DOHH2 (cell line): Measurements from ENCODE around the gene SETX.
A peak's percentile ranks its signal among the peaks of the same experiment; 100 is the strongest.
"Not testable (repeated sequence)": the region's sequence is repeated elsewhere in the genome, so short reads cannot be mapped to it uniquely, and the experiment has no call there.

ENCODE experiments used
- H3F3A ChIP-seq: fragments of 200-600 bp; sonication (generic), shearing (Covaris generic); 2 replicates; pipeline ENCODE4 v1.6.0; 2016; ENCODE audit warnings: antibody characterized with exemption, mild to moderate bottlenecking; ENCODE audit not compliant: control insufficient read depth, insufficient read depth
- H3K27ac ChIP-seq: fragments of 200-600 bp; sonication (generic); 2 replicates; pipeline ENCODE4 v1.5.1; 2014; ENCODE audit warnings: low read depth, mild to moderate bottlenecking, low read length, moderate library complexity
- H3K27me3 ChIP-seq: fragments of 200-600 bp; sonication (generic); 2 replicates; pipeline ENCODE4 v1.6.1; 2014; ENCODE audit warnings: mild to moderate bottlenecking, low read length, mixed read lengths; ENCODE audit not compliant: control insufficient read depth
- H3K36me3 ChIP-seq: fragments of 200-600 bp; sonication (generic); 2 replicates; pipeline ENCODE4 v1.6.1; 2014; ENCODE audit warnings: mild to moderate bottlenecking, low read length, moderate library complexity, mixed read lengths; ENCODE audit not compliant: control insufficient read depth
- H3K4me1 ChIP-seq: fragments of 200-600 bp; sonication (generic); 2 replicates; pipeline ENCODE4 v1.6.1; 2014; ENCODE audit warnings: mild to moderate bottlenecking, low read length, mixed read lengths; ENCODE audit not compliant: control insufficient read depth
- H3K4me2 ChIP-seq: fragments of 200-600 bp; sonication (generic); 2 replicates; pipeline ENCODE4 v1.6.0; 2014; ENCODE audit warnings: mild to moderate bottlenecking, low read length, moderate library complexity
- H3K4me3 ChIP-seq: fragments of 200-600 bp; sonication (generic); 2 replicates; pipeline ENCODE4 v1.5.1; 2014; ENCODE audit warnings: mild to moderate bottlenecking, low read length, mixed read lengths
- H3K79me2 ChIP-seq: fragments of 200-600 bp; sonication (generic); 2 replicates; pipeline ENCODE4 v1.6.1; 2014; ENCODE audit warnings: mild to moderate bottlenecking, low read length, mixed read lengths; ENCODE audit not compliant: control insufficient read depth
- H3K9me2 ChIP-seq: fragments of 200-600 bp; sonication (generic); replicated peaks from 2 replicates; pipeline ENCODE4 v1.6.1; 2014; ENCODE audit warnings: mild to moderate bottlenecking, low read length, mixed read lengths; ENCODE audit not compliant: control insufficient read depth
- H3K9me3 ChIP-seq: fragments of 200-600 bp; sonication (generic); 2 replicates; pipeline ENCODE4 v1.6.1; 2014; ENCODE audit warnings: antibody characterized with exemption, low read length, mixed read lengths; ENCODE audit not compliant: control insufficient read depth, insufficient read depth
- H4K20me1 ChIP-seq: fragments of 200-600 bp; sonication (generic); 2 replicates; pipeline ENCODE4 v1.6.0; 2014; ENCODE audit warnings: low read depth, mild to moderate bottlenecking, antibody characterized with exemption, low read length, moderate library complexity; ENCODE audit not compliant: control insufficient read depth, insufficient read depth
- CTCF ChIP-seq: fragments of 200-600 bp; sonication (generic); IDR thresholded peaks from one replicate; pipeline ENCODE4 v1.5.1; 2014; ENCODE audit warnings: antibody characterized with exemption, mild to moderate bottlenecking, low read depth, low read length; ENCODE audit not compliant: poor library complexity, severe bottlenecking
- EZH2phosphoT487 ChIP-seq: fragments of 200-600 bp; sonication (generic); IDR thresholded peaks from 2 replicates; pipeline ENCODE4 v1.6.1; 2017; ENCODE audit warnings: borderline replicate concordance, mild to moderate bottlenecking, antibody characterized with exemption, low read length, moderate library complexity, mixed read lengths

SETX gene

DNA sequence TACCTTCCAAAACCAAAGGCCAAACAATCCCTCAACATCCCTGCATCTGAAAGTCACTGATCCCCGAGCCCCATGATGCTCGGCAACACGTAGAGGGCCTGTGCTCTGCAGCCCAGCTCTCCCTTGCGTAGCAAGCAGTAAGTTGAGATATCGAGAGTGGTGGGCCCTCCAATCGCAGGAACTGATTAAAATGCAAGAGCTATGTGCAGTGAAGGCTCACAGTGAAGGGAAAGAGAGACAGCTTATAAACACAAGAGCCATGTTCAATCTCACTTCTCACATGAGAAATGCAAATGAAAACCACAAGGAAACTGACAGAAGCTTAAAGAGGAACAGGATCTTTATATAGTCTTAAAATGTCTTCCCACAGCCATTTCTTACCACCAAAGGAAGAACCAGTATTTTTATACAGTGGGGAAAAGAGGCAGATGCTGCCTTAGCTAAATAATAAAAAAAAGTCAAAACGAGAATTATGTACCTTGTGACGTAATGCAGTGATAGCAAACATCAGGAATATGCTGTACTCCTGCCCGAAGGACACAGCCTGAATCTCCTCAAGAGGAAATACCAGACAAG lies 27.3 kb upstream of the SETX start:
- no peak for TF ChIP-seq CTCF
- TF ChIP-seq EZH2phosphoT487, result no peak
- peak overlapping the region; percentile 72 for H3K4me3 ChIP-seq

GRCh38 chr9:132378416-132378815 lies 23.6 kb upstream of the SETX start:
- not testable (repeated sequence) for H3K9me3 ChIP-seq, H3K9me2 ChIP-seq
- H3K36me3 ChIP-seq, result peaks cover 72% of the 10 kb centered on the region

More for the DNA sequence above, 27.3 kb upstream of the SETX start:
- peaks cover 19% of the 10 kb centered on the region for H3K79me2 ChIP-seq
- peaks cover 80% of the 10 kb centered on the region for H3K36me3 ChIP-seq
- no peaks in the 10 kb centered on the region for H3K9me2 ChIP-seq
- H3F3A ChIP-seq, result peaks cover 42% of the 10 kb centered on the region
- H3K27me3 ChIP-seq, result no peaks in the 10 kb centered on the region
- H3K27ac ChIP-seq, result peak overlapping the region; percentile 99
- H3K9me3 ChIP-seq, result no peaks in the 10 kb centered on the region
- no peaks in the 10 kb centered on the region for H4K20me1 ChIP-seq
- H3K4me2 ChIP-seq, result peak overlapping the region; percentile 97
- H3K4me1 ChIP-seq, result peaks cover 73% of the 10 kb centered on the region

DNA sequence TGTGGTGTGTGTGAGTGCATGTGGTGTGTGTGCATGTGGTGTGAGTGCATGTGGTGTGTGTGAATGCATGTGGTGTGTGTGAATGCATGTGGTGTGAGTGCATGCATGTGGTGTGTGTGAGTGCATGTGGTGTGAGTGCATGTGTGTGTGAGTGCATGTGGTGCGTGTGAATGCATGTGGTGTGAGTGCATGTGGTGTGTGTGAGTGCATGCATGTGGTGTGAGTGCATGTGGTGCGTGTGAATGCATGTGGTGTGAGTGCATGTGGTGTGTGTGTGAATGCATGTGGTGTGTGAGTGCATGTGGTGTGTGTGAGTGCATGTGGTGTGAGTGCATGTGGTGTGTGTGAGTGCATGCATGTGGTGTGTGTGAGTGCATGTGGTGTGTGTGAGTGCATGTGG lies 23.0 kb upstream of the SETX start:
- Histone ChIP-seq H3K79me2 (peaks cover 14% of the 10 kb centered on the region), H3K4me1 (peaks cover 54% of the 10 kb centered on the region), H3F3A (peaks cover 18% of the 10 kb centered on the region), H3K36me3 (peaks cover 72% of the 10 kb centered on the region)
- H3K9me3 ChIP-seq, H3K4me2 ChIP-seq, H4K20me1 ChIP-seq, H3K9me2 ChIP-seq, H3K27ac ChIP-seq, H3K27me3 ChIP-seq, H3K4me3 ChIP-seq: not testable (repeated sequence)

More at GRCh38 chr9:132378416-132378815, 23.6 kb upstream of the SETX start:
- H3K27me3 ChIP-seq, H3K27ac ChIP-seq, H4K20me1 ChIP-seq, H3K4me2 ChIP-seq, H3K4me3 ChIP-seq: not testable (repeated sequence)
- Histone ChIP-seq H3F3A (peaks cover 24% of the 10 kb centered on the region), H3K4me1 (peaks cover 54% of the 10 kb centered on the region), H3K79me2 (peaks cover 14% of the 10 kb centered on the region)

GRCh38 chr9:132372177-132373095 lies 17.6 kb upstream of the SETX start:
- TF ChIP-seq EZH2phosphoT487, result no peak
- TF ChIP-seq CTCF, result no peak
- no peak overlapping the region for H3K4me3 ChIP-seq
- H4K20me1 ChIP-seq, result no peaks in the 10 kb centered on the region
- H3K4me2 ChIP-seq, result peak overlapping the region; percentile 21; the same call in 1 of the 2 replicates
- no peaks in the 10 kb centered on the region for H3K9me2 ChIP-seq
- H3K27ac ChIP-seq, result no peak overlapping the region
- H3K27me3 ChIP-seq, result no peaks in the 10 kb centered on the region
- H3K9me3 ChIP-seq, result no peaks in the 10 kb centered on the region
- H3K4me1 ChIP-seq, result peaks cover 31% of the 10 kb centered on the region
- H3K79me2 ChIP-seq, result no peaks in the 10 kb centered on the region
- peaks cover 5% of the 10 kb centered on the region; the same call in 1 of the 2 replicates for H3F3A ChIP-seq
- peaks cover 26% of the 10 kb centered on the region for H3K36me3 ChIP-seq
